ENCODE data around the gene GANAB. TPM values are rescaled to one million over a fixed set of nuclear protein-coding genes. Genes with fewer than 3 reads are reported as not detected.
A peak's percentile ranks its signal among the peaks of the same experiment; 100 is the strongest.

The GANAB gene
- total RNA-seq, 1 experiment from 2014 or later, result 364 TPM

- Mint-ChIP-seq H3K27ac (ENCODE audit: low read depth, unreplicated experiment) (peak within 1 kb of the TSS; percentile 96), H3K27me3 (ENCODE audit: insufficient read depth, unreplicated experiment) (no peaks in the 10 kb centered on the region), H3K4me1 (ENCODE audit: insufficient read depth, unreplicated experiment) (peaks cover 38% of the 10 kb centered on the region), H3K36me3 (ENCODE audit: insufficient read depth, unreplicated experiment) (peaks cover 70% of the 10 kb centered on the region), H3K4me3 (ENCODE audit: unreplicated experiment) (peak within 1 kb of the TSS; percentile 86), H3K9me3 (ENCODE audit: unreplicated experiment) (no peaks in the 10 kb centered on the region)
- ChIA-PET CTCF (interaction anchor here (0.6 to 0.8 kb wide), 3 partner anchors 10 to 1753 kb away, joined by 3 to 4 read pairs (median 4); no protein-coding TSS in a partner anchor), POLR2A (interaction anchor here (0.6 to 5.2 kb wide), 26 partner anchors 10 to 1577 kb away, joined by 3 to 152 read pairs (median 7); partner anchors contain the start of genes AHNAK, B3GAT3, C11orf98 and CSKMT)
- no TSS peak for BruUV-seq (replicated peaks)
- DNase-seq (ENCODE audit: unreplicated experiment), result peak; percentile 98
- no peak for TF ChIP-seq CTCF (IDR thresholded peaks at IDR 0.05; ENCODE audit: unreplicated experiment)
- intact Hi-C loops (cut with micrococcal nuclease), result no loop called here
Observed at GRCh38 chr11:62601372-62602140, 44.9 kb downstream of the GANAB start, which contains the start of gene MTA2. MTA2 (minus strand) TSS chr11:62601865; CDS start chr11:62601450, 415 bp downstream.

- peak overlapping the region; percentile 86 for H3K4me3 Mint-ChIP-seq (ENCODE audit: unreplicated experiment)
- no peaks in the 10 kb centered on the region for H3K27me3 Mint-ChIP-seq (ENCODE audit: insufficient read depth, unreplicated experiment)
- peaks cover 71% of the 10 kb centered on the region for H3K36me3 Mint-ChIP-seq (ENCODE audit: insufficient read depth, unreplicated experiment)
- CTCF ChIA-PET, result interaction anchor here (0.8 to 1.5 kb wide), 2 partner anchors 11 kb away, joined by 3 to 4 read pairs; no protein-coding TSS in a partner anchor
- H3K27ac Mint-ChIP-seq (ENCODE audit: low read depth, unreplicated experiment), result peak overlapping the region; percentile 96
- no TSS peak for BruUV-seq (replicated peaks)
- DNase-seq (ENCODE audit: unreplicated experiment), result peak; percentile 31
- H3K9me3 Mint-ChIP-seq (ENCODE audit: unreplicated experiment), result no peaks in the 10 kb centered on the region
- H3K4me1 Mint-ChIP-seq (ENCODE audit: insufficient read depth, unreplicated experiment), result peaks cover 38% of the 10 kb centered on the region
- intact Hi-C loops (cut with micrococcal nuclease), result no loop called here
- POLR2A ChIA-PET, result interaction anchor here (0.6 to 5.2 kb wide), 25 partner anchors 10 to 255 kb away, joined by 3 to 152 read pairs (median 11); partner anchors contain the start of genes AHNAK, B3GAT3, C11orf98 and CSKMT
- no peak for TF ChIP-seq CTCF (IDR thresholded peaks at IDR 0.05; ENCODE audit: unreplicated experiment)
Observed at GRCh38 chr11:62601122-62601371, 45.4 kb downstream of the GANAB start.

- intact Hi-C loops (cut with micrococcal nuclease), result no loop called here
- H3K27ac Mint-ChIP-seq (ENCODE audit: low read depth, unreplicated experiment), result peak overlapping the region; percentile 96
- no peaks in the 10 kb centered on the region for H3K9me3 Mint-ChIP-seq (ENCODE audit: unreplicated experiment)
- BruUV-seq (replicated peaks), result TSS peak; percentile 95
- TF ChIP-seq CTCF (IDR thresholded peaks at IDR 0.05; ENCODE audit: unreplicated experiment), result no peak
- peak; percentile 11 for DNase-seq (ENCODE audit: unreplicated experiment)
- no peaks in the 10 kb centered on the region for H3K27me3 Mint-ChIP-seq (ENCODE audit: insufficient read depth, unreplicated experiment)
- CTCF ChIA-PET, result interaction anchor here (0.7 to 1.5 kb wide), 5 partner anchors 11 to 54 kb away, joined by 3 to 4 read pairs (median 3); partner anchors contain the start of genes EML3, GANAB and ROM1
- peaks cover 38% of the 10 kb centered on the region for H3K4me1 Mint-ChIP-seq (ENCODE audit: insufficient read depth, unreplicated experiment)
- POLR2A ChIA-PET, result interaction anchor here (0.6 to 5.2 kb wide), 27 partner anchors 10 to 256 kb away, joined by 3 to 152 read pairs (median 8); partner anchors contain the start of genes AHNAK, B3GAT3, C11orf98 and CSKMT
- H3K4me3 Mint-ChIP-seq (ENCODE audit: unreplicated experiment), result peak overlapping the region; percentile 86
- peaks cover 71% of the 10 kb centered on the region for H3K36me3 Mint-ChIP-seq (ENCODE audit: insufficient read depth, unreplicated experiment)
Observed at GRCh38 chr11:62600367-62601121, 45.9 kb downstream of the GANAB start.
